ENCODE measurements around the gene NDUFA11.
A peak's percentile ranks its signal among the peaks of the same experiment; 100 is the strongest.

NDUFA11 gene

DNA sequence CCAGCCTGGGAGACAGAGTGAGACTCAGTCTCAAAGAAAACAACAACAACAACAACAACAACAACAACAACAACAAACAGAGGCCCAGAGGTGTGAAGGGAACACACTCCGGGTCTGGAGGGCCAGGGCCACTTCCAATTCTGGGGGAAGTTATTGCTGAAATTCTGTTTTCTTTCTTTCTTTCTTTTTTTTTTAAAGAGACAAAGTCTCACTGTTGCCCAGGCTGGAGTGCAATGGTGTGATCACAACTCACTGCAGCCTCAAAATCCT is 7.0 kb upstream of the NDUFA11 start:
- DNase-seq (ENCODE audit: extremely low read depth in 1 of 2, low read depth in 1 of 2): no peak

DNA sequence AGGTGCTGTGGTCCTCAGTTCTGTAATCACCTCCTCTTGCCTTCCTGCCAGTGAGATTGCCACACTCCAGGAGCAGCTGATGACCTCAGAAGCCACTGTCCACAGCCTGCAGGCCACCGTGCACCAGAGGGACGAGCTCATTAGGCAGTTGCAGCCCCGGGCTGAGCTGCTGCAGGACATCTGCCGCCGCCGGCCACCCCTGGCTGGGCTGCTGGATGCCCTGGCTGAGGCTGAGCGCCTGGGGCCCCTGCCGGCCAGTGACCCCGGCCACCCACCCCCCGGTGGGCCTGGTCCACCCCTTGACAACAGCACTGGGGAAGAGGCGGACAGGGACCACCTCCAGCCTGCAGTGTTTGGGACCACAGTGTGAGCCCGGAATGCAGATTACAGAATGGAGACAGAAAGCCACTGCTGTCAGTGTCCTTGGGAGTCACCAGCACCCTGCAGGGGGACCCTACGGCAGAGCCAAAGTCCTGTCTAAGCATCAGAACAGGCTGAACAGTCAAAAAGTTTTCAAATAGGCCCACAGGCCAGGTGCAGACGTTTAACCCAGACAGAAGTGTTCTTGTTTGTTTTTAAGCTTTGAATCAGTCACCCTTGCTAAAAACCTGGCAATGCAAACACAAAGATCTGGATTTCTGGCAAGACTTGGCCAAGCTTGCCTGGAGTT is 5.3 kb upstream of the NDUFA11 start:
- DNase-seq (ENCODE audit: extremely low read depth in 1 of 2, low read depth in 1 of 2): no peak

- DNase-seq (ENCODE audit: extremely low read depth in 1 of 2, low read depth in 1 of 2): no peak
These were observed 3.7 kb upstream of the NDUFA11 start for GRCh38 chr19:5907241-5907640.

DNA sequence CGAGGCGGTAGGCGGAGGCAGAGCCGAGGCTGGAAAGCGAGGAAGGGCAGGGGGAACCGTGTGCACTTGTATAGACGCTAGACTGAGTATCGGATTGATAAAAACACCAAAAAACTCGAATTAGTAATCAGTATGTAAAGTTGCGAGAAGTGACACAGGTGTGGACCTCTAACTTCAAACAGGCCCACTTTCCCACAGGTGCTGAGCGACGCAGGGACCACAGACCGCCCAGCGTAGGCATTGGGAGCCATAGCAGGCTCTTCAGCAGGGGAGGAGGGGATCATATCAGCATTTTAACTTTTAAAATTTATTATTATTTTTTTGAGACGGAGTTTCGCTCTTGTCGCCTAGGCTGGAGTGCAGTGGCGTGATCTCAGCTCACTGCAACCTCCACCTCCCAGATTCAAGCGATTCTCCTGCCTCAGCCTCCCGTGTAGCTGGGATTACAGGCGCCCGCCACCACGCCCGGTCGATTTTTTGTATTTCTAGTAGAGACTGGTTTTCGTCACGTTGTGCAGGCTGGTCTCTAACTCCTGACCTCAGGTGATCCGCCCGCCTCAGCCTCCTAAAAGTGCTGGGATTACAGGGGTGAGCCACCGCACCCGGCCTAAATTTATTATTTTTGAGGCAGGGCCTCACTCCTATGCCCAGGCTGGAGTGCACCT is 1.7 kb upstream of the NDUFA11 start:
- no peak for DNase-seq (ENCODE audit: extremely low read depth in 1 of 2, low read depth in 1 of 2)

DNA sequence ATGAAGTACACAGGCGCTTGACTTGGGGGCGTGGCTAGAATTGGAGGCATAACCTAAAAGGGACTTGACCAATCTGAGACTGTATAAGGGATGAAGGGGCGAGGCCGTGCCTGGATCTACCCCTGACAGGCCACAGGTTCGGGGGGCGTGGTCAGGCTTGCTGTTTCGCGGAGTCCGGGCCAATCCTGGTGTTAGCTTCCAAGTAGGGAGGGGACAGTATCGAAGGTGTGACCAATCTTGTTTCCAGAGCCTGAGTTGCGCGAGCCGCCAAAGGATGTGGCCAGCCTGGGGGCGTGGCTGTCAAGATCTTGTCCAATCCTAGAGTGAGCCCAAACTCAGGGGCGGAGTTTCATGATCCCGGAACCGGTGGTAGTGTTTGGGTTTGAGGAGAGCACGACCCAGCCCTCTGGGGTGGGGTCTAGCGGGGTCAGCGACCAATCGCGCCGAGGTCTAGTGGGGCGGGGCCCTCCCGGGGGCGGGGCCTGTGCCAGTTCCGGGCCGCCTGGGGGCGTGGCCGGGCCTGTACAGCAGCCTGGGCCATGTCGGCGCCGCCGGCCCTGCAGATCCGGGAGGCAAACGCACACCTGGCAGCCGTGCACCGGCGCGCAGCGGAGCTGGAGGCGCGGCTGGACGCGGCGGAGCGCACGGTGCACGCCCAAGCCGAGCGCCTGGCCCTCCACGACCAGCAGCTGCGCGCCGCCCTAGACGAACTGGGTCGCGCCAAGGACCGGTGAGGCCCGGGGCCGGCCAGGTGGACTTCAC is 943 bp upstream of the NDUFA11 start, which contains the start of gene VMAC:
Gene VMAC, plus strand, starts transcription at position 521 of the 762 bp plus-strand sequence. Its CDS starts 19 bp downstream, at position 540.
- DNase-seq (ENCODE audit: extremely low read depth in 1 of 2, low read depth in 1 of 2): peak; percentile 99 to 100

- DNase-seq (ENCODE audit: extremely low read depth in 1 of 2, low read depth in 1 of 2): no peak
These were observed 450 bp downstream of the NDUFA11 start for GRCh38 chr19:5903056-5903623.

GRCh38 chr19:5900976-5901375 is 2.6 kb downstream of the NDUFA11 start:
- DNase-seq (ENCODE audit: extremely low read depth in 1 of 2, low read depth in 1 of 2): no peak

- DNase-seq (ENCODE audit: extremely low read depth in 1 of 2, low read depth in 1 of 2): no peak
These were observed 3.7 kb downstream of the NDUFA11 start for GRCh38 chr19:5899728-5900526.

GRCh38 chr19:5897189-5897969 is 6.2 kb downstream of the NDUFA11 start:
- no peak for DNase-seq (ENCODE audit: extremely low read depth in 1 of 2, low read depth in 1 of 2)

DNA sequence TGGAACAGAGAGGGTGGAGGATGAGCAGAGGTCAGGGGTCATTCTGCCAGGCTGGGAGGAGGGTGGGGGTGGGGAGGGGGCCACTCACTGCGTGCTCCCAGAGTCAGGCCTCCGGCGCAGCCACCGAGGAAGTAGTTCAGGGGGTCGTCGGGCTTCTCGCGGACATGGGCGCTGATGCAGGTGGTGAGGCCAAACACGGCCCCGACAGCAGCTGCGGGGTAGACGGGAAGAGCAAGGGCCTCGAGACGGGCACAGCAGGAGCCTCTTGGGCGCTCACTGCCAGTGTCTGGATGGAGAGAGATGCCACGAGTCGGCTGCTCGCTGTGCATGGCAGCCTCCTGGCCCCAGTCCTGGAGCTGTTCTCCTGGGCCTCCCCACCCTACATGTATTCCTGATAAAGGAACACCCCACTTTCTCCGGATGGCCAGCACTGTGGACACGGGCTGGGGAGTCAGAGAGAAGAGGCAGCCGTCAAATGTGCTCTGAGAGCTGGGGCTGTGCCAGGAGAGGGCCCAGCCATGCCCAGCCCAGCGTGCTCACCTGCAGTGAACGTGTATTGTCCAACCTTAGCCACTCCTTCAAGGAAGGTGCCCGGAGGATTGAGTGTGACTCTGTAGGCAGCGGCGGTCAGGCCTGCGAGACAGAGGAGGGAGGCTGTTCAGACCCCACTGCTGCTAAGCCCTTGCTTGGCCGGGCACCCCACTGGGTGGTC is 7.1 kb downstream of the NDUFA11 start:
- no peak for DNase-seq (ENCODE audit: extremely low read depth in 1 of 2, low read depth in 1 of 2)

- no peak for DNase-seq (ENCODE audit: extremely low read depth in 1 of 2, low read depth in 1 of 2)
These were observed 7.7 kb downstream of the NDUFA11 start for GRCh38 chr19:5895890-5896289.

GRCh38 chr19:5895409-5895808 is 8.2 kb downstream of the NDUFA11 start:
- DNase-seq (ENCODE audit: extremely low read depth in 1 of 2, low read depth in 1 of 2): no peak

- no peak for DNase-seq (ENCODE audit: extremely low read depth in 1 of 2, low read depth in 1 of 2)
These were observed 8.8 kb downstream of the NDUFA11 start for GRCh38 chr19:5894704-5895349.

- no peak for DNase-seq (ENCODE audit: extremely low read depth in 1 of 2, low read depth in 1 of 2)
These were observed 9.5 kb downstream of the NDUFA11 start for GRCh38 chr19:5893907-5894703.

DNA sequence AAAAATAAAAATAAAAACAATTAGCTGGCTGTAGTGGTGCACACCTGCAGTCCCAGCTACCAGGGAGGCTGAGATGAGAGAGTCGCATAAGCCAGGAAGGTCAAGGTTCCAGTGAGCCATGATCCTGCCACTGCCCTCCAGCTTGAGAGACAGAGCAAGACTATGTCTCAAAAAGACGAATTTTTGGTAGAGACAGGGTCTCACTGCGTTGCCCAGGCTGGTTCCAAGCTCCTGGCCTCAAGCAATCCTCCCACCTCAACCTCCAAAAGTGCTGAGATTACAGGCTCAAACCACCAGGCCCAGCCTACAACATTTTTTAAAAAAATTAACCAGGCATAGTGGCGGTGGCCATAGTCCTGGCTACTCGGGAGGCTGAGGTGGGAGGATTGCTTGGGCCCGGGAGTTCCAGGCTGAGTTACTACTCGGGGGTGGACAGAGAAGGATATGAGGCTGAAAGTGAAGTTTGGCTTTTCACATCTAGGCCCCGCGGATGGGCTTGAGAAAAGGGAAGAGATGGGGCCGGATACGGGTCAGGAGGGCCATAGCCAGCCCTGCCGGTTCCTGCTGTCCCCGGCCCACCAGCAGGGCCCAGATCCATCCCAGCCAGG is 10.2 kb downstream of the NDUFA11 start:
- no peak for DNase-seq (ENCODE audit: extremely low read depth in 1 of 2, low read depth in 1 of 2)

- DNase-seq (ENCODE audit: extremely low read depth in 1 of 2, low read depth in 1 of 2): no peak
These were observed 10.8 kb downstream of the NDUFA11 start for GRCh38 chr19:5892772-5893275.

DNA sequence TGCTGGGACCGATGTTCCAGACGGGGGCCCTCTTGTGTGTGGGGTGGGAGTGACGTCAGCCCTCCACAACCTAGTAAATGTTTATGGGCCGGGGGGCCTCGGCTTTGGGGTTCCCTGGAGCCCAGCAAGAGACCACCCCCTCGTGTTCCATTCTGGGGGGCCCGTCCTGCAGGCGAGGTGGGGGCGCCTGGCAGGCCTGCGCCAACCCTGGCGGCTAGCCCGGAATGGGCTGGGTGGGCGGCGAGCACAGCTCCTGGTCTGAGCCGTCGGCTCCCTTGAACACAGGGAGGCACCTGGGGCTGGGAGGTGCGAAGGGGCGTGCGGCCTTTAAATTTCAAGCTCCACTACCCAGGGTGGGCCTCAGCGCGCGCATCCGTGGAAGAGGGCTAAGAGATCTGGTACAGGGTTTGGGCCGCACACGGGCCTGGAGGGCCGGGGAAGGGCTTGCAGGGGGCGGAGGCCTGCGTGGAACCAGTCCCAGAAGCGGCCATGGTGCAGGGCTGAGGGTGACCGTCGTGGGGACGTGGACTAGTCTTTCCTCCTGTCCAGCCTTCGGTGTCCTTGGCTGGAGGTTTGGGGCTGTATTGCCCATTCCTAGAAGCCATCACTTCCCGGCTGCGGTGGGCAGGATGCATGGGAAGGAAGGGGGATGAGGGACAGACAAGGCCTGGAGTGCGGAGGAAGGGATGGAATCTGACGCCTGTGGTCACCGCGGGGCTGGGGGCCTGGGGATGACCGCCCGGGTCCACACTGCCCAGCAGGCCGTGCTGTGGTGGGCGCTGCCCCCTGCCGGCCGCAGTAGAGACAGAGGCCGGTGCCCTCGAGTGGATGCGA is 11.4 kb downstream of the NDUFA11 start:
- DNase-seq (ENCODE audit: extremely low read depth in 1 of 2, low read depth in 1 of 2): no peak

Data from stimulated activated CD8-positive, alpha-beta memory T cell treated with anti-CD3 and anti-CD28 coated beads, Interleukin-7, amount 100 ng/mL, for 48 hours (primary cell).